C1 segment of cervical spinal cord (tissue), 14 donors: ENCODE results near the gene AMBP.

Experiments used
- DNase-seq, 14 donors: peaks; one replicate each; lab custom pipeline; 2025; lab: John Stamatoyannopoulos, UW

Gene AMBP

GRCh38 chr9:114075602-114076001 is 2.5 kb downstream of the AMBP start:
- DNase-seq: no peak

- peak in 11 of 14 donors; percentile 5 to 82 (median 26) for DNase-seq
Measured at GRCh38 chr9:114072184-114073140, 5.6 kb downstream of the AMBP start.

GRCh38 chr9:114071197-114071795 is 6.8 kb downstream of the AMBP start:
- no peak for DNase-seq

GRCh38 chr9:114070188-114071103 is 7.7 kb downstream of the AMBP start:
- no peak for DNase-seq

- no peak for DNase-seq
Measured at GRCh38 chr9:114069476-114070187, 8.5 kb downstream of the AMBP start.

- DNase-seq: no peak
Measured at GRCh38 chr9:114065304-114065703, 12.8 kb downstream of the AMBP start.

- no peak for DNase-seq
Measured at GRCh38 chr9:114061830-114062474, 16.1 kb downstream of the AMBP start.

- no peak for DNase-seq
Measured at GRCh38 chr9:114061292-114061691, 16.8 kb downstream of the AMBP start.

- DNase-seq: no peak
Measured at GRCh38 chr9:114060711-114061110, 17.4 kb downstream of the AMBP start.

GRCh38 chr9:114060070-114060469 is 18.0 kb downstream of the AMBP start:
- no peak for DNase-seq

GRCh38 chr9:114059047-114059803 is 18.9 kb downstream of the AMBP start:
- DNase-seq: no peak

- DNase-seq: no peak
Measured at GRCh38 chr9:114058688-114059046, 19.4 kb downstream of the AMBP start.

GRCh38 chr9:114057161-114057885 is 20.8 kb downstream of the AMBP start:
- DNase-seq: no peak

GRCh38 chr9:114056527-114056926 is 21.6 kb downstream of the AMBP start:
- no peak for DNase-seq

GRCh38 chr9:114055894-114056293 is 22.2 kb downstream of the AMBP start:
- DNase-seq: no peak

- DNase-seq: no peak
Measured at GRCh38 chr9:114055061-114055460, 23.0 kb downstream of the AMBP start.

- DNase-seq: no peak
Measured at GRCh38 chr9:114054191-114054690, 23.9 kb downstream of the AMBP start.

GRCh38 chr9:114053246-114054005 is 24.7 kb downstream of the AMBP start:
- DNase-seq: peak in 1 of 14 donors; percentile 76
